Myocyte (in vitro differentiated cells): Measurements from ENCODE around the gene IZUMO1. TPM values are rescaled to one million over a fixed set of nuclear protein-coding genes. Genes with fewer than 3 reads are reported as not detected.

ENCODE experiments used
- DNase-seq: peaks from one replicate; pipeline ENCODE4 v3.0.0-alpha.2; 2012; ENCODE audit warnings: low read depth
- total RNA-seq: library from RNA; depleted of rRNA; stranded (reverse); fragments of >200 nt; gene quantifications from 2 replicates; pipeline ENCODE4 v1.2.3, GENCODE V29; 2014

Gene IZUMO1
- total RNA-seq, 1 donor from 2014 or later: 0.08 TPM

GRCh38 chr19:48757741-48758144 lies 11.0 kb upstream of the IZUMO1 start:
- no peak for DNase-seq

GRCh38 chr19:48757089-48757675 lies 10.5 kb upstream of the IZUMO1 start:
- no peak for DNase-seq

- DNase-seq: no peak
Observed at GRCh38 chr19:48756686-48757085, 10.0 kb upstream of the IZUMO1 start.

- DNase-seq: no peak
Observed at GRCh38 chr19:48756212-48756611, 9.5 kb upstream of the IZUMO1 start.

GRCh38 chr19:48755787-48756186 lies 9.1 kb upstream of the IZUMO1 start:
- no peak for DNase-seq

- no peak for DNase-seq
Observed at GRCh38 chr19:48755084-48755641, 8.5 kb upstream of the IZUMO1 start, which contains the start of gene FGF21. Gene FGF21 (plus strand): TSS chr19:48755524. CDS start chr19:48756237, 713 bp downstream.

- no peak for DNase-seq
Observed at GRCh38 chr19:48752496-48753365, 6.0 kb upstream of the IZUMO1 start, which contains the start of gene FUT1. Gene FUT1 (minus strand): TSS chr19:48752641. CDS start chr19:48751281, 1,360 bp downstream.

GRCh38 chr19:48751845-48752495 lies 5.3 kb upstream of the IZUMO1 start:
- DNase-seq: no peak

GRCh38 chr19:48750771-48751504 lies 4.2 kb upstream of the IZUMO1 start:
- DNase-seq: no peak

GRCh38 chr19:48750351-48750750 lies 3.6 kb upstream of the IZUMO1 start:
- DNase-seq: no peak

- no peak for DNase-seq
Observed at GRCh38 chr19:48749571-48750198, 3.0 kb upstream of the IZUMO1 start.

GRCh38 chr19:48746110-48746509 lies 599 bp downstream of the IZUMO1 start:
- DNase-seq: no peak

- DNase-seq: peak; percentile 54
Observed at GRCh38 chr19:48745208-48745995, 1.3 kb downstream of the IZUMO1 start.

GRCh38 chr19:48742096-48742495 lies 4.6 kb downstream of the IZUMO1 start:
- DNase-seq: no peak

GRCh38 chr19:48741129-48741999 lies 5.3 kb downstream of the IZUMO1 start:
- no peak for DNase-seq

GRCh38 chr19:48740164-48740972 lies 6.3 kb downstream of the IZUMO1 start, which contains the start of gene RASIP1:
Gene RASIP1 (minus strand): TSS chr19:48740610. CDS start chr19:48740282, 328 bp downstream.
- DNase-seq: no peak

- no peak for DNase-seq
Observed at GRCh38 chr19:48739404-48740163, 7.1 kb downstream of the IZUMO1 start.
